VCaP (cell line): ENCODE measurements around the gene FAM3B.

Experiments used
- H3K27ac ChIP-seq: fragments of 450-650 bp; 2 replicates; pipeline ENCODE4 v1.5.1; 2017
- TF ChIP-seq, protein P1 (sequence below): fragments of 450-650 bp; conservative IDR thresholded peaks from 2 replicates; pipeline ENCODE4 v1.5.1; 2017; ENCODE audit warnings: mild to moderate bottlenecking, moderate library complexity

The FAM3B gene

DNA sequence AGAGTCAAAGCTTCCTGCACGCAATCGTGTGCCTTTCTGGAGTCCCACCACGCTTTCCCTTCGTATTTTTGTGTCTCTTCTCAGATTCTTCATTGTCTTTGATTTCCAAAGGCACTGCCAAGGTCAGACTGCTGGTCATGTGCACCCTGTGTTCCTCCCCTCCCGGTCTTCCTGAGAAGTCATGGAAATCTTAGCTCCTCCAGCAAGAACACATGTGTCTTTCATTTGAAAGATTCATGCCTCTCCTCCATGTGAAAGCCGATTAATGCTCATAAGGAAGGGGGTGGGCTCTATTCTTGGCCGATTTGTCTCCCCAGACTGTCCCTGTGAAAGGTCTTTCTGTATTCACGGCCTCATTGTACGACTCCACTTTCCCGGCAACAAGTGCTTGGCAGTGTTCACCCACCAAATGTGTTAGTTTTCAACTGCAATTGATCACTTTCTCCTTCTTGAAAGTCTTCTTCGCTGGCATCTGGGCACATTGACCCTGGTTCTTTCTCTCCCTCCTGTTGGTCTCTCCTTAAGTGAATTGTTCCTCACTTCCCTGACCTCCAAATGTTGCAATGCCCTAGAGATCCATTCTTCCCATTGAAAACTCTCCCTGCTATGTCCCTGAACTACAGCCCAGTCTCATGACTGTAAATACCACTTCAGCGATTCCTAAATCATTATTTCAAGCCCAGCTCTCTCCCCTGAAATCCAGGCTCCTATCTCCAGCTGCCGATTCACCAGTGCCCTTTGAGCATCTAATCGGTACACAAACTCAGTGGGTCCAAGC, 70.6 kb downstream of the FAM3B start:
- H3K27ac ChIP-seq, result no peak overlapping the region
- TF ChIP-seq, protein P1, sequence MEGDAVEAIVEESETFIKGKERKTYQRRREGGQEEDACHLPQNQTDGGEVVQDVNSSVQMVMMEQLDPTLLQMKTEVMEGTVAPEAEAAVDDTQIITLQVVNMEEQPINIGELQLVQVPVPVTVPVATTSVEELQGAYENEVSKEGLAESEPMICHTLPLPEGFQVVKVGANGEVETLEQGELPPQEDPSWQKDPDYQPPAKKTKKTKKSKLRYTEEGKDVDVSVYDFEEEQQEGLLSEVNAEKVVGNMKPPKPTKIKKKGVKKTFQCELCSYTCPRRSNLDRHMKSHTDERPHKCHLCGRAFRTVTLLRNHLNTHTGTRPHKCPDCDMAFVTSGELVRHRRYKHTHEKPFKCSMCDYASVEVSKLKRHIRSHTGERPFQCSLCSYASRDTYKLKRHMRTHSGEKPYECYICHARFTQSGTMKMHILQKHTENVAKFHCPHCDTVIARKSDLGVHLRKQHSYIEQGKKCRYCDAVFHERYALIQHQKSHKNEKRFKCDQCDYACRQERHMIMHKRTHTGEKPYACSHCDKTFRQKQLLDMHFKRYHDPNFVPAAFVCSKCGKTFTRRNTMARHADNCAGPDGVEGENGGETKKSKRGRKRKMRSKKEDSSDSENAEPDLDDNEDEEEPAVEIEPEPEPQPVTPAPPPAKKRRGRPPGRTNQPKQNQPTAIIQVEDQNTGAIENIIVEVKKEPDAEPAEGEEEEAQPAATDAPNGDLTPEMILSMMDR, result no peak

DNA sequence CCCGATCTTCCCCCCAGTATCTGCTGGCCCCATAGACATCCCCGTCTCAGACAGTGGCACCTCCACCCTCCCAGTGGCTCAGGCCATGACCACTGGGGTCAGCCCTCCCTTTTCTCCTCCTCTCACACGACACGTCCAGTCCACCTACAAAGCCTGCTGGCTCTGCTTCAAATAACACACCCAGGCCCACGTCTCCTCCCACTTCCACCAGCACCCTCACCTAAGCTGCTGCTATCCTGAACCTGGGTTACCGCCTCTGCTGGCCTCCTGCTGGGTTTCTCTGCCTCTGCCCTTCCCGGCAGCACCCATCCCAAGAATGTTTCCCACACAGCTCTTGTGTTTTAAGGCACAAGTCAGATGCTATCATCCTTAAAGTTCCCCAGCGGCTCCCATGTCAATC, 71.2 kb downstream of the FAM3B start:
- TF ChIP-seq, protein P1, result no peak
- no peak overlapping the region for H3K27ac ChIP-seq

DNA sequence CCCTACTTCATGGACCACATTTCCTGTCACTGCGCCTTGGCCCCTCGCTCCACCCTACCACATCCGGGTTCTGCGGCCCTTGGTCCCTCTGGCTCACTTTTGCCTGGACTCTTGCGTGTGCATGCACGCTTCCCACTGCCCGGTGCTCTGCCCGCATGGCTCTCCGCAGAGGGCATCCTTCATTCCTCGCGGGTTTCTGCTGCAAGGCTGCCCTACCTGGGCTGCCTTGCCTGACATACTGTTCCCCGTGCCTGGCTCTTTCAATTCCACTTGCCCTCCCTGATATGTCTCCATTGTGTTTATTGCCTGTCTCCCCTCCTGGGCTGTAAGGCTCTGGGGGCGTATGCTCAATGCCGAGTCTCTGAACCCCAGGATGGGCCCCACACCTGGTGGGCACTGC, 71.7 kb downstream of the FAM3B start:
- H3K27ac ChIP-seq, result no peak overlapping the region
- TF ChIP-seq, protein P1, result no peak

DNA sequence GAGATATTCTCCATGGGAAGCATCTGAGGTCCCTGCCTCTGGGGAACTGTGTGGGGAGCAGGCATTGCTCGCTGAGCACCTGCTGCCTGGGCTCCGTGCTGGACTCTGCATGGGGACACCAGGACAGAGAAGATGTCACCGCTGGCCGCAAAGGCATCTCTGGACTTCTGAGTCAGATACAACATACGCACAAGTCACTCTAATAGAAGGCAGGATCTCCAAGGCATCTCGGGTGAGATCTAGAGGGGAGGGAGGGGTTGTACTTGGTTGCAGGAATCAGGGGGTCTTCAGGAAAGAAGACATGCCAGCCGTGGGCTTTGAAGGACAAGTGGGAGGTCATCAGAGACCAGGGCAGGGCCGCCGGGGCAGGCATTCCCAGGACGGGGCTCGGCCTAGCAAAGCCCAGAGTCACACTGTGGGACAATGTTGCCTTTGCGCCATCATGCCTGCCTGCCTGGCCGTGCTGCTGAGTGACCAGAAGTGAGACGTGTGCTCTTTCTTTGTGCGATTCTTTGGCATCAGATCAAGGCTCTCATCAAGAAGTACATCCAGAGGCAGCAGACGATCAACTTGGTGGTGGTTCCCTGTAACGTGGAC, 73.5 kb downstream of the FAM3B start:
- no peak overlapping the region for H3K27ac ChIP-seq
- TF ChIP-seq, protein P1, result no peak

DNA sequence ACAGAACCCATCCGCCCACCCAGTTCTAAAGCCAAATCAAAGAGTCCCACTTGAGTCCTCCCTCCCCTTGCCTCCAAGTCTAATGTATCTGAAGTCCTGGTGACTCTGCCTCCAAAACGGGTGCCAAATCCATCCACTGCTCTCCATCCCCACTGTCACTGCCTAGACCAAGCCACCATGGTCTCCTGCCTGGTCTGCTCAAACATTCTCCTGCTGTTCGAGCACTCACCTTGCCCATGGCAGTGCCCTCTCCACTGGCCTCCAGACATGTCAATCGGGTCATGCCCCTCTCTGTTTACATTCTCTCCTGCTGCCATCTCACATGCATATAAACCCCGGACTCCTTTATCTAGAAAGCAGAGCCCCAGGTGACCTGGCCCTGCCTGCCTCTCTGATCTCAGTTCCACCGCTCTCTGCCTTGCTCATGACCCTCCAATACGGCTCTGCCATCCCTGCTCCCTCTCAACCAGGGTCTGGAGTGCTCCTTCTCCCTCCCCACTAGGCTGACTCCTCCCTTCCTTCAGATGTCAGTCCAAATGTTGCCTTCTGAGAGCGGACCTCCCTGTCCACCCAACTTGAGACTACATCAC, 77.4 kb downstream of the FAM3B start:
- H3K27ac ChIP-seq, result no peak overlapping the region
- TF ChIP-seq, protein P1, result no peak

DNA sequence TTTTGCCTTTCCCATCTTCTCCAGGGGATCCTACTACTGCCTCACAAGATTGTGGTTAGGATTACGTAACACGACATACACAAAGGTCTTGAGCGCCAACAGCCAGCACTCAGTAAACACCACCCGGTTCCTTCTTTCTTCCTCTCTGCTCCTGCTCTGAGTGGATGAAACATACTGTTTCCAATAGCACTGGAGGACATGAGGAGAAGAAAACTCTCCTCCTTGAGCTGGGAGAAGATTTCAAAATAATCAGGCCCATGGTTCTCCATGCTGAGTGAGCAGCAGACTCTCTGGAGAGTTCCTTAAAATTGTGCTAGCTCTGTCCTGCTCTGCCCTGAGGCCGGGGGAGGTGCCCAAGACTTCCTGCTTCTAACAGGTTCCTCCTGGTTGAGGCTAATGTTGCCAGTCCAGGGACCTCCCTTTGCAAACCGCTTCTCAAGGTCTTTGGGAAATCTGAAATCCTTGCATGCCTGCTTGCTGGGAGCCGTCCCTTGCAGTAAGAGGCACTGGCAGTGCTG, 80.0 kb downstream of the FAM3B start:
- H3K27ac ChIP-seq, result peak overlapping the region; percentile 35
- TF ChIP-seq, protein P1, result no peak

DNA sequence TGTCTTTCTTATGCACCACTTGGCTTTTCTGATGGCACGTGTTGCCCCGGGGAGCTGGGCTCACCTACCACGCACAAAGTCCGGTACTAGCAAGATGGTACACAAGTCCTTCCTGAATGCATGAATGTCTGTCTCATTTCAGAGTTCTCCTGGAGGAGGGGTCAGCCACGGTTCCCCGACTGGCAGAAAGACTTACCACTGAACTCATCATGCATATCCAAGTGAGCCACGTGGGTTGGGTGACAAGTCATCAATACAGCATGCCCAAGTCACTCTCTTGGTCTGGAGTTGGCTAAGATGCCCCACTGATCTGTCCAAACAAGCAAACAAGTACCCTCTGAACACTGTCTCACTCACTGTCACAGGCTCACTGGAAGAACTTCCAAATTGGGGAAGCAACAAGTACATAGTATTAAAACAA, 80.9 kb downstream of the FAM3B start:
- peak overlapping the region; percentile 35; the same call in 1 of the 2 replicates for H3K27ac ChIP-seq
- TF ChIP-seq, protein P1, result no peak
